HCT116 (cell line): ENCODE results near the gene WDR64. TPM values are rescaled to one million over a fixed set of nuclear protein-coding genes. Genes with fewer than 3 reads are reported as not detected.

Source experiments
- ATAC-seq: fragments of 200-7000 bp; cut with Tn5 transposase; 2 replicates; pipeline ENCODE4 v1.9.1; 2020; ENCODE audit warnings: mild to moderate bottlenecking, moderate library complexity
- BruUV-seq: library from RNA; stranded (reverse); fragments of 400-500 nt; replicated peaks from 2 replicates; lab custom pipeline; 2021; lab: Mats Ljungman, UMichigan
- CTCF ChIA-PET: fragments of 300-600 bp; sonication (Branson Sonifier 250); formaldehyde crosslinking; loops from one replicate; lab custom pipeline; 2021; ENCODE audit warnings: antibody characterized with exemption; lab: Charles Lee
- POLR2A ChIA-PET: fragments of 300-600, 350-600 bp; sonication (Branson Sonifier 250); formaldehyde crosslinking; loops from one replicate; lab custom pipeline; 2021; ENCODE audit warnings: antibody characterized with exemption; lab: Charles Lee
- RAD21 ChIA-PET, 2 experiments: fragments of 300-600 bp; sonication (Branson Sonifier 250); formaldehyde crosslinking; loops; one replicate each; lab custom pipeline; 2023; ENCODE audit warnings: low total read pairs in 2 of 2; ENCODE audit not compliant: uncharacterized antibody in 2 of 2, unreplicated experiment in 2 of 2, low non-redundant PET in 1 of 2; lab: Charles Lee
- DNase-seq: peaks from one replicate; pipeline ENCODE4 v3.0.0-alpha.2; 2010; ENCODE audit warnings: low read depth, low spot score
- H2AFZ ChIP-seq: fragments of 200-600 bp; shearing (Covaris generic), sonication (generic); 2 replicates; pipeline ENCODE4 v1.6.1; 2017; ENCODE audit warnings: low read depth, mixed run types, mixed read lengths, antibody characterized with exemption, low read length; ENCODE audit not compliant: poor library complexity, severe bottlenecking
- H3K27ac ChIP-seq: 2 replicates; pipeline ENCODE4 v1.5.1; 2012; ENCODE audit warnings: low read depth, low read length
- H3K27me3 ChIP-seq: fragments of 200-600 bp; sonication (generic); 2 replicates; pipeline ENCODE4 v1.6.1; 2016; ENCODE audit warnings: mixed run types, low read length, mixed read lengths; ENCODE audit not compliant: insufficient read depth
- H3K36me3 ChIP-seq, 2 experiments: fragments of 200-500 bp in 1 of 2; fragments of 200-600 bp in 1 of 2; sonication (Bioruptor generic) in 1 of 2; sonication (generic) in 1 of 2; 2 replicates each; pipeline versions ENCODE4 v1.5.1 to v1.6.1; 2014 to 2016; ENCODE audit warnings: low read length in 2 of 2, inconsistent platforms in 1 of 2, mixed read lengths in 1 of 2, mixed run types in 1 of 2; ENCODE audit not compliant: insufficient read depth in 2 of 2, control insufficient read depth in 1 of 2
- H3K4me1 ChIP-seq, 2 experiments: fragments of 200-600 bp in 1 of 2; sonication (generic) in 1 of 2; 2 replicates each; pipeline versions ENCODE4 v1.5.1 to v1.6.1; 2012 to 2017; ENCODE audit warnings: low read length in 2 of 2, inconsistent platforms in 1 of 2, mild to moderate bottlenecking in 1 of 2, mixed read lengths in 1 of 2, mixed run types in 1 of 2, moderate library complexity in 1 of 2; ENCODE audit not compliant: insufficient read depth in 2 of 2, control insufficient read depth in 1 of 2
- H3K4me2 ChIP-seq: fragments of 200-600 bp; sonication (generic); 2 replicates; pipeline ENCODE4 v1.6.1; 2017; ENCODE audit warnings: mixed run types, low read length, mixed read lengths
- H3K4me3 ChIP-seq, 2 experiments: fragments of 200-600 bp in 1 of 2; sonication (generic) in 1 of 2; replicated peaks in 1 of 2; 2 replicates each; pipeline ENCODE4 v1.5.1; 2011 to 2016; ENCODE audit warnings: low read length in 2 of 2, control low read depth in 1 of 2, low read depth in 1 of 2, mild to moderate bottlenecking in 1 of 2, mixed read lengths in 1 of 2, mixed run types in 1 of 2
- H3K79me2 ChIP-seq: fragments of 200-600 bp; sonication (generic); 2 replicates; pipeline ENCODE4 v1.6.1; 2017; ENCODE audit warnings: mild to moderate bottlenecking, mixed run types, low read length, moderate library complexity, mixed read lengths; ENCODE audit not compliant: insufficient read depth
- H3K9ac ChIP-seq: fragments of 200-600 bp; sonication (generic); 2 replicates; pipeline ENCODE4 v1.6.1; 2016; ENCODE audit warnings: low read length, mixed read lengths
- H3K9me2 ChIP-seq: fragments of 200-600 bp; sonication (generic), shearing (Covaris generic); 2 replicates; pipeline ENCODE4 v1.6.1; 2017; ENCODE audit warnings: mixed run types, mild to moderate bottlenecking, moderate library complexity; ENCODE audit not compliant: insufficient read depth
- H3K9me3 ChIP-seq, 2 experiments: fragments of 200-500 bp in 1 of 2; fragments of 200-600 bp in 1 of 2; sonication (Bioruptor generic) in 1 of 2; sonication (generic) in 1 of 2; 2 replicates each; pipeline ENCODE4 v1.6.1; 2014 to 2017; ENCODE audit warnings: low read length in 2 of 2, mixed read lengths in 2 of 2, inconsistent platforms in 1 of 2, low read depth in 1 of 2, mild to moderate bottlenecking in 1 of 2, mixed run types in 1 of 2, moderate library complexity in 1 of 2; ENCODE audit not compliant: control insufficient read depth in 1 of 2, insufficient read depth in 1 of 2
- H4K20me1 ChIP-seq: fragments of 200-600 bp; sonication (generic), shearing (Covaris generic); 2 replicates; pipeline ENCODE4 v1.6.1; 2017; ENCODE audit warnings: mixed run types, mild to moderate bottlenecking, moderate library complexity; ENCODE audit not compliant: insufficient read depth
- CBX3 ChIP-seq: IDR thresholded peaks from 2 replicates; pipeline ENCODE4 v1.6.1; 2012; ENCODE audit warnings: low read depth
- CEBPB ChIP-seq: IDR thresholded peaks from 2 replicates; pipeline ENCODE4 v1.6.1; 2012; ENCODE audit warnings: low read depth
- EGR1 ChIP-seq: IDR thresholded peaks from 2 replicates; pipeline ENCODE4 v1.6.1; 2012; ENCODE audit warnings: low read depth
- ELF1 ChIP-seq: IDR thresholded peaks from 2 replicates; pipeline ENCODE4 v1.6.1; 2012; ENCODE audit warnings: low read depth, borderline replicate concordance
- EZH2phosphoT487 ChIP-seq: fragments of 200-600 bp; IDR thresholded peaks from 2 replicates; pipeline ENCODE4 v1.6.1; 2018; ENCODE audit warnings: antibody characterized with exemption, borderline replicate concordance
- FOSL1 ChIP-seq: IDR thresholded peaks from 2 replicates; pipeline ENCODE4 v1.6.1; 2012; ENCODE audit warnings: low read depth
- JUND ChIP-seq: IDR thresholded peaks from 2 replicates; pipeline ENCODE4 v1.6.1; 2012
- POLR2A ChIP-seq: IDR thresholded peaks from 2 replicates; pipeline ENCODE4 v1.7.0; 2011; ENCODE audit warnings: borderline replicate concordance; ENCODE audit not compliant: insufficient read depth, insufficient read length; ENCODE audit errors: extremely low read depth
- POLR2AphosphoS5 ChIP-seq: IDR thresholded peaks from 2 replicates; pipeline ENCODE4 v1.6.1; 2011; ENCODE audit warnings: mild to moderate bottlenecking, low read depth, low read length, moderate library complexity
- RAD21 ChIP-seq: IDR thresholded peaks from 2 replicates; pipeline ENCODE4 v1.6.1; 2012; ENCODE audit warnings: low read depth, mild to moderate bottlenecking
- SIN3A ChIP-seq: IDR thresholded peaks from 2 replicates; pipeline ENCODE4 v1.6.1; 2012; ENCODE audit warnings: low read depth
- SP1 ChIP-seq: IDR thresholded peaks from 2 replicates; pipeline ENCODE4 v1.6.1; 2012; ENCODE audit warnings: low read depth
- YY1 ChIP-seq: IDR thresholded peaks from 2 replicates; pipeline ENCODE4 v1.6.1; 2011; ENCODE audit warnings: low read length, low read depth, moderate library complexity, mild to moderate bottlenecking; ENCODE audit not compliant: insufficient replicate concordance; ENCODE audit errors: extremely low read depth
- ZNF274 ChIP-seq: fragments of 200-500 bp; sonication (Bioruptor generic); IDR thresholded peaks from 2 replicates; pipeline ENCODE4 v1.6.1; 2014; ENCODE audit warnings: mild to moderate bottlenecking, low read depth, low read length, inconsistent platforms
- intact Hi-C: fragments of 100-400 bp; cut with micrococcal nuclease; formaldehyde crosslinking; loops from 2 replicates; pipeline ENCODE4 v1.10.0; 2022
- total RNA-seq: library from RNA; stranded (reverse); gene quantifications from one replicate; pipeline ENCODE4 v1.2.1, GENCODE V29; 2021; ENCODE audit not compliant: unreplicated experiment
- TF ChIP-seq, protein P1 (sequence below): IDR thresholded peaks from 2 replicates; pipeline ENCODE4 v1.6.1; 2012
- TF ChIP-seq, protein P2 (sequence below): IDR thresholded peaks from 2 replicates; pipeline ENCODE4 v1.6.1; 2012; ENCODE audit warnings: low read depth

WDR64 gene
- total RNA-seq, 1 experiment from 2014 or later, result not detected

DNA sequence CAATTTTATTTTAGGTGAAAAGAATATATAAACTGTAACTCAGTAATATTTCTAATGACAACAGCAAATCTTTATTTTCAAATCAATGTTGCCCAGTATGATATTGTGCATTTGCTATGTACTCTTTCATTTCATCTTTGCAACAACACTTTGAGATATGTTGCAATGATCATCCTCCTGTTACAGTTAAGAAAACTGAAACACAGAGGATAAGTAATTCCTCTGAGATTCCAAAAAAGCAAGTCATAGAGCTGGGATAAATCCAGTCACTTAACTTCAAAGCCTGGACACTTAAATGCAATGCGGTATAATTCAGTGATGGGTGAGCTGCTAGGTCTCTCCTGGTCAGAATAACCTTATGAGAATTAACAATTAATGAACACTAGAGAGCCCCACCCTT is 147.3 kb downstream of the WDR64 start:
- TF ChIP-seq, protein P1, sequence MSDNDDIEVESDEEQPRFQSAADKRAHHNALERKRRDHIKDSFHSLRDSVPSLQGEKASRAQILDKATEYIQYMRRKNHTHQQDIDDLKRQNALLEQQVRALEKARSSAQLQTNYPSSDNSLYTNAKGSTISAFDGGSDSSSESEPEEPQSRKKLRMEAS, result no peak
- Histone ChIP-seq H3K9me3 (no peaks in the 10 kb centered on the region), H3K79me2 (no peaks in the 10 kb centered on the region), H3K9ac (no peak overlapping the region), H3K4me3 (no peak overlapping the region), H3K27me3 (no peaks in the 10 kb centered on the region), H3K4me1 (no peaks in the 10 kb centered on the region), H2AFZ (no peak overlapping the region), H3K4me2 (no peak overlapping the region), H3K36me3 (no peaks in the 10 kb centered on the region), H4K20me1 (no peaks in the 10 kb centered on the region), H3K27ac (no peak overlapping the region), H3K9me2 (no peaks in the 10 kb centered on the region)
- CTCF ChIA-PET, result interaction anchor here (1.5 kb wide), 1 partner anchor 189 kb away, joined by 3 read pairs; no protein-coding TSS in a partner anchor
- RAD21 ChIA-PET, result no interaction called here
- ATAC-seq, result no peak
- intact Hi-C loops, result no loop called here
- BruUV-seq, result no TSS peak
- no peak for DNase-seq
- POLR2A ChIA-PET, result no interaction called here

DNA sequence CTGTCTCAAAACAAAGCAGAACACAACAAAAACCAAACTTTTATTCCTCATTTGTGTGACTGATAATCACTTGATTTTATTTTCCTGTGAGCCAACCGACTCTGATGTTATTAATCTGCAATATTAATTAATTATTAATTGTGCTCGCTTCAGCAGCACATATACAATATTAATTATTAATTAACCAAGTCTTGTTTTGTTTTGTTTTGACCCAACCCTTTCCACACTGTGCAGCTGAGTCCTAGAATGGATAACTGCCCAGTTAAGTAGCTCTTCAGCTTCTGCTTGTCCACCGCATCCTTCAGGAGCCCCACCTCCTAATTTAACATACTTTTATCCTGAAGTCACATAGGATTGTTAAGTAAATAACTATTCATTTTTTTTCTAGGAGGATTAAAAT is 148.6 kb downstream of the WDR64 start:
- intact Hi-C loops, result no loop called here
- POLR2A ChIA-PET, result no interaction called here
- TF ChIP-seq ELF1 (no peak), EGR1 (no peak), CEBPB (no peak), SIN3A (no peak), JUND (no peak), POLR2AphosphoS5 (no peak), POLR2A (no peak), CBX3 (no peak), SP1 (no peak), FOSL1 (no peak), YY1 (no peak), EZH2phosphoT487 (no peak), RAD21 (no peak), ZNF274 (no peak)
- TF ChIP-seq, protein P2, sequence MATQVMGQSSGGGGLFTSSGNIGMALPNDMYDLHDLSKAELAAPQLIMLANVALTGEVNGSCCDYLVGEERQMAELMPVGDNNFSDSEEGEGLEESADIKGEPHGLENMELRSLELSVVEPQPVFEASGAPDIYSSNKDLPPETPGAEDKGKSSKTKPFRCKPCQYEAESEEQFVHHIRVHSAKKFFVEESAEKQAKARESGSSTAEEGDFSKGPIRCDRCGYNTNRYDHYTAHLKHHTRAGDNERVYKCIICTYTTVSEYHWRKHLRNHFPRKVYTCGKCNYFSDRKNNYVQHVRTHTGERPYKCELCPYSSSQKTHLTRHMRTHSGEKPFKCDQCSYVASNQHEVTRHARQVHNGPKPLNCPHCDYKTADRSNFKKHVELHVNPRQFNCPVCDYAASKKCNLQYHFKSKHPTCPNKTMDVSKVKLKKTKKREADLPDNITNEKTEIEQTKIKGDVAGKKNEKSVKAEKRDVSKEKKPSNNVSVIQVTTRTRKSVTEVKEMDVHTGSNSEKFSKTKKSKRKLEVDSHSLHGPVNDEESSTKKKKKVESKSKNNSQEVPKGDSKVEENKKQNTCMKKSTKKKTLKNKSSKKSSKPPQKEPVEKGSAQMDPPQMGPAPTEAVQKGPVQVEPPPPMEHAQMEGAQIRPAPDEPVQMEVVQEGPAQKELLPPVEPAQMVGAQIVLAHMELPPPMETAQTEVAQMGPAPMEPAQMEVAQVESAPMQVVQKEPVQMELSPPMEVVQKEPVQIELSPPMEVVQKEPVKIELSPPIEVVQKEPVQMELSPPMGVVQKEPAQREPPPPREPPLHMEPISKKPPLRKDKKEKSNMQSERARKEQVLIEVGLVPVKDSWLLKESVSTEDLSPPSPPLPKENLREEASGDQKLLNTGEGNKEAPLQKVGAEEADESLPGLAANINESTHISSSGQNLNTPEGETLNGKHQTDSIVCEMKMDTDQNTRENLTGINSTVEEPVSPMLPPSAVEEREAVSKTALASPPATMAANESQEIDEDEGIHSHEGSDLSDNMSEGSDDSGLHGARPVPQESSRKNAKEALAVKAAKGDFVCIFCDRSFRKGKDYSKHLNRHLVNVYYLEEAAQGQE, result no peak
- TF ChIP-seq, protein P1, result no peak

More for the DNA sequence above, 148.6 kb downstream of the WDR64 start:
- ChIA-PET CTCF (interaction anchor here (1.5 kb wide), 1 partner anchor 190 kb away, joined by 3 read pairs; no protein-coding TSS in a partner anchor), RAD21 (no interaction called here)
- DNase-seq (no peak), ATAC-seq (no peak)
- BruUV-seq, result no TSS peak
- Histone ChIP-seq H3K9me2 (no peaks in the 10 kb centered on the region), H3K27ac (no peak overlapping the region), H4K20me1 (no peaks in the 10 kb centered on the region), H3K9me3 (no peaks in the 10 kb centered on the region), H2AFZ (no peak overlapping the region), H3K79me2 (no peaks in the 10 kb centered on the region), H3K36me3 (no peaks in the 10 kb centered on the region), H3K9ac (no peak overlapping the region), H3K27me3 (no peaks in the 10 kb centered on the region), H3K4me1 (no peaks in the 10 kb centered on the region), H3K4me2 (no peak overlapping the region), H3K4me3 (no peak overlapping the region)
